Brain microvascular endothelial cell (primary cell): ENCODE data around the gene DDC.
A peak's percentile ranks its signal among the peaks of the same experiment; 100 is the strongest.

ENCODE experiments used
- DNase-seq: peaks from one replicate; pipeline ENCODE4 v3.0.0-alpha.2; 2020
- H3K27ac ChIP-seq: fragments of 250-450 bp; sonication (Bioruptor Pico); 2 replicates; pipeline ENCODE4 v1.5.1; 2020; ENCODE audit warnings: mild to moderate bottlenecking, moderate library complexity
- H3K27me3 ChIP-seq: fragments of 250-450 bp; sonication (Bioruptor Pico); replicated peaks from 2 replicates; pipeline ENCODE4 v1.5.1; 2020; ENCODE audit warnings: mild to moderate bottlenecking
- H3K36me3 ChIP-seq: fragments of 250-450 bp; sonication (Bioruptor Pico); replicated peaks from 2 replicates; pipeline ENCODE4 v1.5.1; 2020; ENCODE audit warnings: mild to moderate bottlenecking
- H3K4me3 ChIP-seq: 2 replicates; pipeline ENCODE4 v1.5.1; 2011; ENCODE audit warnings: low read depth, mild to moderate bottlenecking, control low read depth, low read length, moderate library complexity
- CTCF ChIP-seq: IDR thresholded peaks from 2 replicates; pipeline ENCODE4 v1.5.1; 2011; ENCODE audit warnings: low read depth, mild to moderate bottlenecking, moderate library complexity, low read length, control low read depth, inconsistent platforms; ENCODE audit errors: missing control alignments
- in situ Hi-C: cut with HindIII; loops from 2 replicates; pipeline ENCODE4 v1.10.0; 2017; ENCODE audit warnings: low sequenced_read_pairs, low pct_ligation_motif_present

The DDC gene

GRCh38 chr7:50456371-50457123, 108.7 kb downstream of the DDC start:
- no peak overlapping the region for H3K4me3 ChIP-seq
- no peak for DNase-seq
- H3K27me3 ChIP-seq = peaks cover 1% of the 10 kb centered on the region
- no peaks in the 10 kb centered on the region for H3K36me3 ChIP-seq
- H3K27ac ChIP-seq = no peak overlapping the region
- no peak for TF ChIP-seq CTCF
- in situ Hi-C loops = no loop called here

- no peak for DNase-seq
- Histone ChIP-seq H3K36me3 (no peaks in the 10 kb centered on the region), H3K4me3 (no peak overlapping the region), H3K27ac (no peak overlapping the region), H3K27me3 (peaks cover 1% of the 10 kb centered on the region)
- in situ Hi-C loops = no loop called here
- no peak for TF ChIP-seq CTCF
Observed at GRCh38 chr7:50455658-50456057, 109.5 kb downstream of the DDC start.

GRCh38 chr7:50454968-50455367, 110.2 kb downstream of the DDC start:
- in situ Hi-C loops = no loop called here
- H3K36me3 ChIP-seq = no peaks in the 10 kb centered on the region
- DNase-seq = no peak
- no peak overlapping the region for H3K27ac ChIP-seq
- H3K27me3 ChIP-seq = peaks cover 1% of the 10 kb centered on the region
- H3K4me3 ChIP-seq = no peak overlapping the region
- no peak for TF ChIP-seq CTCF

GRCh38 chr7:50450590-50451032, 114.6 kb downstream of the DDC start:
- Histone ChIP-seq H3K36me3 (no peaks in the 10 kb centered on the region), H3K4me3 (peak overlapping the region; percentile 82), H3K27ac (no peak overlapping the region), H3K27me3 (peaks cover 1% of the 10 kb centered on the region)
- DNase-seq = no peak
- in situ Hi-C loops = no loop called here
- no peak for TF ChIP-seq CTCF

GRCh38 chr7:50449881-50450589, 115.2 kb downstream of the DDC start, which contains the start of gene FIGNL1:
FIGNL1 (minus strand) TSS chr7:50450350; CDS start chr7:50447287, 3,063 bp downstream.
- in situ Hi-C loops = no loop called here
- Histone ChIP-seq H3K27me3 (no peaks in the 10 kb centered on the region), H3K27ac (peak within 1 kb of the TSS; percentile 66), H3K4me3 (peak within 1 kb of the TSS; percentile 82), H3K36me3 (no peaks in the 10 kb centered on the region)
- peak; percentile 53 for DNase-seq
- TF ChIP-seq CTCF = no peak
